Measurements from ENCODE around the gene SHANK2. TPM values are rescaled to one million over a fixed set of nuclear protein-coding genes. Genes with fewer than 3 reads are reported as not detected.

Gene SHANK2
- total RNA-seq, 4 donors from 2014 or later = 5.9 to 14.0 (median 10.1) TPM

DNA sequence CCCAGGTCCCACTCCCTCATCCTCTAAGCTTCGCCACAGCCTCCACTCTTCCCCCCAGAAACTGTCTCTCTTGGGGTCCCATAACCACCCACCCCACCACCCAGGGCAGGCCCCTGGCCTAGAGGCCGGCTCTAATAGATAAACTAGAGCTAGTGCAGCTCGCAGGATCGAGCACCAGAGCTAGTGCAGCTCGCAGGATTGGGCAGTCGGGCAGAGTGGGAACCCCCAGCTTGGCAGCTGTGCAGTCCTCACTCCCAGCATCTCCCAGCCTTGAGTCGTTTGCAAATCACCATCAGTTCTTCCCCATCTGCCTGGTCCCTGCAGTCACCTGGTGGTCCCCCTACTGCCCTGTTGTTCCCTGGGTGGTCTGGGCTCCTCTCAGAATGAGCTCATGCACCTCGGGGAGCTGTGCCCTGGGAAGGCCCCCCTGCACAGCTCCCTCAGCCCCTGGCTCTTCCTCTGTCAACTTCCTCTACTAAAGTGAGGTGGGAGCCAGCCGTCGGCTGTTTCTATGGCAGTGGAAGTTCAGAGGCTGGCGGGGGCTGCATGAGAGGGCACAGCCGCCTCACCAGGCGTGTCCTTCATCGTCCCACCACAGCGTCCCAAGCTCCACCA, 15.5 kb upstream of the SHANK2 start:
- H3K4me1 ChIP-seq = peaks cover 5% of the 10 kb centered on the region
- 63% methylated on average over 15 of the region's 15 CpGs for WGBS
- H3K27ac ChIP-seq = no peak overlapping the region
- peaks cover 26% of the 10 kb centered on the region for H3K27me3 ChIP-seq
- TF ChIP-seq, protein P1, sequence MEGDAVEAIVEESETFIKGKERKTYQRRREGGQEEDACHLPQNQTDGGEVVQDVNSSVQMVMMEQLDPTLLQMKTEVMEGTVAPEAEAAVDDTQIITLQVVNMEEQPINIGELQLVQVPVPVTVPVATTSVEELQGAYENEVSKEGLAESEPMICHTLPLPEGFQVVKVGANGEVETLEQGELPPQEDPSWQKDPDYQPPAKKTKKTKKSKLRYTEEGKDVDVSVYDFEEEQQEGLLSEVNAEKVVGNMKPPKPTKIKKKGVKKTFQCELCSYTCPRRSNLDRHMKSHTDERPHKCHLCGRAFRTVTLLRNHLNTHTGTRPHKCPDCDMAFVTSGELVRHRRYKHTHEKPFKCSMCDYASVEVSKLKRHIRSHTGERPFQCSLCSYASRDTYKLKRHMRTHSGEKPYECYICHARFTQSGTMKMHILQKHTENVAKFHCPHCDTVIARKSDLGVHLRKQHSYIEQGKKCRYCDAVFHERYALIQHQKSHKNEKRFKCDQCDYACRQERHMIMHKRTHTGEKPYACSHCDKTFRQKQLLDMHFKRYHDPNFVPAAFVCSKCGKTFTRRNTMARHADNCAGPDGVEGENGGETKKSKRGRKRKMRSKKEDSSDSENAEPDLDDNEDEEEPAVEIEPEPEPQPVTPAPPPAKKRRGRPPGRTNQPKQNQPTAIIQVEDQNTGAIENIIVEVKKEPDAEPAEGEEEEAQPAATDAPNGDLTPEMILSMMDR (IDR thresholded peaks at IDR 0.05) = no peak
- TF ChIP-seq POLR2AphosphoS5 (IDR thresholded peaks at IDR 0.05) = no peak
- H3K4me3 ChIP-seq = no peak overlapping the region
- DNase-seq (ENCODE audit: low spot score in 2 of 2) = peak in 1 of 2 donors; percentile 65
- no peaks in the 10 kb centered on the region for H3K9me3 ChIP-seq
- H3K36me3 ChIP-seq = no peaks in the 10 kb centered on the region

DNA sequence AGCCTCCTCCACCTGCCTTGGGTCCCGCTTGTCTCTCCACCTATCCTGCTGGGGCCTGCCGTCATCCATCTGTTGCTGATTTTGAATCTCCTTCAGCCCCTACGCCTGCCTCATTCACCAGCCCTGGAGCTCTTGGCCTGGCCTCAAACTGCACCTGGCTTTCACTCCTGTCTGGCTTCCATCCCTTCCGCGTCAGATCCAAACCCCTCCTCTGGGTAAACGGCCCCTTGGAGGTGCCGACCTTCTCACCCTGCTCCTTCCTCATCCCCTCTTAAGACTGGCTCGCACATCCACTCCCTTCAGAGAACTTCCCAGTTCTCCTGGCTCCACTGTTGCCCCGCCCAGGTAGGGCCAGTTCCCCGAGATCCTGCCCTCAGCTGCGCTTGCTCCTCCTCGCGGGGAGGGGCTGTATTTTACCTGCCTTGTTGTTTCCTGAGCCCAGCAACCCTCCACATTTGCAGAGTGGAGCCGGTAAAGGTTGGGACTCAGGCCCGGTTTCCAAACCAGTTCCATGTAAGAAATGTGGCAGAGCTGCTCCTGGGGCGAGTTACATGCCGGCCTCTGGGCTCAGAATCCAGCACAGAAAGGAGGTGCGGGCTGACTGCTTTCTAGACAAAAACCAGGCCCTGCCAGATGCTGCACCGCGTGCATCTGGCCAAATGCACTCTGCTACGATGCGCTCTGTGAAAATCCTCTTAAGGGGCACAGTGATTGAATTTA, 13.9 kb upstream of the SHANK2 start:
- TF ChIP-seq, protein P1 (IDR thresholded peaks at IDR 0.05) = no peak
- TF ChIP-seq EP300 (IDR thresholded peaks at IDR 0.05) = no peak
- no peak for TF ChIP-seq POLR2AphosphoS5 (IDR thresholded peaks at IDR 0.05)
- no peak for TF ChIP-seq POLR2A (IDR thresholded peaks at IDR 0.05)
- H3K36me3 ChIP-seq = no peaks in the 10 kb centered on the region
- no peak overlapping the region for H3K4me3 ChIP-seq
- no peaks in the 10 kb centered on the region for H3K9me3 ChIP-seq
- peak in 1 of 2 donors; percentile 77 for DNase-seq (ENCODE audit: low spot score in 2 of 2)
- 28% methylated on average over 22 of the region's 22 CpGs for WGBS
- H3K27me3 ChIP-seq = peaks cover 26% of the 10 kb centered on the region
- no peak overlapping the region for H3K27ac ChIP-seq
- peaks cover 5% of the 10 kb centered on the region for H3K4me1 ChIP-seq

DNA sequence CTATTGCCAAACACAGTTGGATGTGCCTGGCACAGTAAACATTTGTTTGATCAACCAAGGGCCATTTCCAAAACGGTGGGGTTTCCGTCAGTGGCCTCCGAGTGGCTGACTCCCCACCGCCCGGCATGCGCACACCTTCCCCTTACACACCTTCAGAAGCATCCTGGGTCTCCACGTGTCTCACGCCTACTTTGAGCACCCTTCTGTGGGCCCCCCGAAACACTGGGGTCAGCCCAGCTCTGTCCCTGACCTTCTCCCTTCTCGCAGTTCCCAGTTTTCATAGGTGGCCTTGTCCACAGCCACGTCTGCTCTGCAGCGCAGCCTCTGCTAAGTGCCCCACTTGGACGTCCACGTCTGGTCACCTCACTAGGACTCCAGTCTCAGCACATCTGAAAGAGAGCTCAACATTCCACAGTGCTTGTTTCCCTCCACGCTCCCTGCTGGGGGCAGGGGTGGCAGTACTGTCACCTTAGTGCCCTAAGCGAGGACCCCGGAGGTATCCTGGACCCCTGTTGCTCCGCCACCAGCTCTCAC, 13.2 kb upstream of the SHANK2 start:
- TF ChIP-seq EP300 (IDR thresholded peaks at IDR 0.05) (no peak), POLR2AphosphoS5 (IDR thresholded peaks at IDR 0.05) (no peak), POLR2A (IDR thresholded peaks at IDR 0.05) (no peak)
- TF ChIP-seq, protein P1 (IDR thresholded peaks at IDR 0.05) = no peak
- Histone ChIP-seq H3K36me3 (no peaks in the 10 kb centered on the region), H3K27ac (no peak overlapping the region), H3K27me3 (peaks cover 26% of the 10 kb centered on the region), H3K9me3 (no peaks in the 10 kb centered on the region), H3K4me1 (peaks cover 5% of the 10 kb centered on the region), H3K4me3 (no peak overlapping the region)
- peak in 1 of 2 donors; percentile 71 for DNase-seq (ENCODE audit: low spot score in 2 of 2)
- WGBS = 78% methylated on average over 17 of the region's 18 CpGs

DNA sequence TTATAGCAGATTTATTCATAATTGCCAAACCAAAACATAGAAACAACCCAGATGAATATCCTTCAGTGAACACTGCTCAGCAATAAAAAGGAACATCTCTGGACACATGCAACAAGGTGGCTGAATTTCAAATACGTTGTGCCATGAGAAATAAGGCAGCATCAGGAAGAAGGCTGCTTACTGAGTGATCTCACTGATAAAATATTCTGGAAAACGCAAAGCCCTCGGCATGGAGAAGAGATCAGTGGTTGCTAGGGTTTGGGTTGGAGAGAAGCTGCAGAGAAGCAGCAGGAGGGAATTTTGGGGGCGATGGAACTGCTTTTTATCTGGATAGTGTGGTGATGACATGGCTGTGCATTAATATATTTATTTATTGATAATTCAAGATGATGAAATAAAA, 11.0 kb upstream of the SHANK2 start:
- TF ChIP-seq, protein P1 (IDR thresholded peaks at IDR 0.05) = no peak
- TF ChIP-seq EP300 (IDR thresholded peaks at IDR 0.05) = no peak
- no peak for TF ChIP-seq POLR2AphosphoS5 (IDR thresholded peaks at IDR 0.05)
- TF ChIP-seq POLR2A (IDR thresholded peaks at IDR 0.05) = no peak
- H3K36me3 ChIP-seq = no peaks in the 10 kb centered on the region
- H3K4me1 ChIP-seq = peaks cover 5% of the 10 kb centered on the region
- no peak overlapping the region for H3K27ac ChIP-seq
- WGBS = 37% methylated on average over 4 of the region's 4 CpGs
- DNase-seq (ENCODE audit: low spot score in 2 of 2) = no peak
- H3K4me3 ChIP-seq = no peak overlapping the region
- peaks cover 20% of the 10 kb centered on the region for H3K27me3 ChIP-seq
- no peaks in the 10 kb centered on the region for H3K9me3 ChIP-seq

DNA sequence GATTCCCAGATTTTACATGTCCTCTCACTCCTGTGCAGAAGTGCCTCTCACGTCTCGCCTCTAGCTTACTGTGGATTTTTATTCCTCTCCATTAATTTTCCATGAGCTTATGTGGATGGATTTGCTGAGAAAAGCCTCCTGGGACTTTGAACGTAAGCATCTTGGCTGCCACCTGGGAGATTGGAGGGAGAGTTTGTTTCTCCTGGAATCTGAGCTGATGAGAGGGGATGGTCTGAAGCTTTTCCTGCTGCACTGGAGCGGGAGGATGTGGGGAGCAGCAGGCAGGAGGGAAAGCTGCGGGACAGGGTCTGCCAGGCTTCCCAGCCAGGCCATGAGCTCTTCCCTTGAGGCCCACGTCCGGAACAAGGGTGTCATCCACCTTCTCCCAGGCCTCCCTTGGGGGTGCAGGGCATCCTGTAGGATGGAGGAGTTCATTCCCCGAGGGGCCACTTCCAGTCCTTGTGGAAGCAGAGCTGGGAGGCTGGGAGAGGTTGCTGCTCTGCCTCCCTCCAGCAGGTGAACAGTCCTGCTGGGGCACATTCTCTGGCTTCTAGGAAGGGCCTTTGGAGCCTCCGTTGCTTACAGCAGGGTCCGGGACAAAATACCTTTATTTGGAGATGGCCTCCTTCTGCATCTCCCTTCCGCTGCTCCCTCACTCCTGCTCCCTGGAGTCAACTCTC, 3.6 kb upstream of the SHANK2 start:
- Histone ChIP-seq H3K9me3 (no peaks in the 10 kb centered on the region), H3K4me1 (peaks cover 28% of the 10 kb centered on the region), H3K4me3 (no peak overlapping the region), H3K36me3 (no peaks in the 10 kb centered on the region), H3K27ac (no peak overlapping the region), H3K27me3 (peaks cover 58% of the 10 kb centered on the region)
- WGBS = 46% methylated on average over 9 of the region's 11 CpGs
- DNase-seq (ENCODE audit: low spot score in 2 of 2) = no peak
- no peak for TF ChIP-seq EP300 (IDR thresholded peaks at IDR 0.05)
- no peak for TF ChIP-seq POLR2A (IDR thresholded peaks at IDR 0.05)
- TF ChIP-seq, protein P1 (IDR thresholded peaks at IDR 0.05) = no peak
- no peak for TF ChIP-seq POLR2AphosphoS5 (IDR thresholded peaks at IDR 0.05)
